Measurements from ENCODE around the gene ITSN1.

The ITSN1 gene

DNA sequence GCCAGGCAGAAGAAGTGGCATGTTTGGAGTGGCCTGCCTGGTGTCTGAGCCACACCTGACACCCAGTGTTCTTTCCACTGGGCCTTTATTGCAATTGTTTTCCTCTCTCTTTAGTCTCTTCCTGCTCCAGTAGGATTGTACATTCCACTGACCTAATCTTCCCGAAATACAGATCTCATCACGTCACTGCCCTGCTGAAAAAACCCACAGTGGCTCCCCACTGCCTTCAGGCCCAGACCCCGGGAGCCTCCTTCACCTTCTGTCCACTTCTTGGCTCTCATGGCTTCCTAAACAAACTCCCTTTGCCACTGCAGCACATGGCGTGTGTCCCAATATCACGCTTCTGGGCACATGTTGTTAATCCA is 298.6 kb downstream of the ITSN1 start:
- no peak for DNase-seq

GRCh38 chr21:33942426-33942825 is 300.1 kb downstream of the ITSN1 start:
- DNase-seq = no peak

GRCh38 chr21:33943293-33943692 is 301.0 kb downstream of the ITSN1 start:
- DNase-seq = no peak

DNA sequence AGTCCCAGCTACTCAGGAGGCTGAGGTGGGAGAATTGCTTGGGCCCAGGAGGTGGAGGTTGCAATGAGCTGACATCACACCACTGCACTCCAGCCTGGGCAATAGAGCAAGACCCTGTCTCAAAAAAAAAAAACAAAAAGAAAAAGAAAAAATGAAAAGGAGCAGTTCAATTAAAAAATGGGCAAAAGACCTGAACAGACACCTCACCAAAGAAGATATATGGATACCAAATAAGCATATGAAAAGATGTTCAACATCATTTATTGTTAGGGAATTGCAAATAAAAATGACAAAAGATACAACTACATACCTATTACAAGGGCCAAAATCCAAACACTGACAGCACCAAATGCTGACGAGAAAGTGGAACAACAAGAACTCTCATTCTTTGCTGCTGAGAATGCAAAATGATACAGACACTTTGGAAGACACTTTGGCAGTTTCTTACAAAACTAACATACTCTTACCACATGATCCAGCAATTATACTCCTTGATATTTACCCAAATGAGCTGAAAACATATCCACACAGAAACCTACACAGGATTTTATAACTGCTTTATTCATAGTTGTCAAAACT is 302.0 kb downstream of the ITSN1 start:
- no peak for DNase-seq

DNA sequence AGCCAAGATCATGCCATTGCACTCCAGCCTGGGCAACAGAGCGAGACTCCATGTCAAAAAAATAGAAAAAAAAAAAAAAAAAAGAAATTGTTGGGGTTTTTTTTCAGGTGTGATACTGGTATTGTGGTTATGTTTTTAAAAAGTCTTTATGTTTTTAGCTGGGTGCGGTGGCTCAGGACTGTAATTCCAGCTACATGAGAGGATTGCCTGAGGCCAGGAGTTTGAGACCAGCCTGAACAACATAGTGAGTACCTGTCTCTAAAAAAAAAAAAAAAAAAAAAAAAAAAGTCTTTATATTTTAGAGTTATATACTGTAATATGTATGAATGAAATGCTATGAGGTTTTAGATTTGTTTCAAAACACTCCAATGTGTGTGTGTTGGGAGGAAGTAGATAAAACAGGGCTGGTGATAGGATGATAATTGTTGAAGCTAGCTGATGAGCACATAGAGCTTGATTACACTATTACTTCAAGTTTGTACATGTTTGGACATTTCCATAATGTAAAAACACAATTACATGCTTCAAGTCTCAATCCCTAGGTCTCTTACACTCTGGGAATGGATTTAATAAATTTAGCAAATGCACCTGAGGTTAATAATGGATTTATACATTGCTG is 303.5 kb downstream of the ITSN1 start:
- DNase-seq = no peak

DNA sequence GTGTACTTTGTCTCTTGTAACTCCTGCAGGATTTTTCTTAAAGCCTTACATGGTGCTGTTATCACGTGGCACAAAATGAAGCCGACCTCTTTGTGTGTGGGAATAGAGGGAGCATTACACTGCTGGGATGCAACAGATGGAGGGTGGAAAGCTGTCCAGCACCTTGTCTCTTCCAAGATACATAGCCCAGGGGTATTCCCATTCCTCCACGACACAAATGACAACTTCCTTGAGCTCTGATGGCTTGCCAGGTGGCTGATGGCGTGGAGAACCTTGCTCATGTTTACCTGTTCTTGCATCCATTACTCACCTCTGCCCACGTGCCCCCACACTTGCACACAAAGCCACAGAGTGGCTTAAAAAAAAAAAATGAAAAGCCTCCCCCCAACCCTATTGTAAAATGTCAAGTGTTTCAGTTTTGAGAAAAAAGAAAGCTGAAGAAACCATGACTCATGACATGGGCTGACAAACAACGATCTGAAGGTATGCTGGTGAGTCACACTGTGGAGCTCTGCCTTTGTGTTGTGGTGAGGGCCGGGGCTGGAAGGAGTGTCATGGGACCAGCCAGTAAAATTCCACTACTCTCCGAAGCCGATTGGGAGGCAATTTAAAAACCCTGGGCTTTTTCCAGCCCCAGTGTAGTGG is 305.3 kb downstream of the ITSN1 start:
- DNase-seq = peak; percentile 87

GRCh38 chr21:33948096-33948950 is 306.0 kb downstream of the ITSN1 start:
- DNase-seq = peak; percentile 81

DNA sequence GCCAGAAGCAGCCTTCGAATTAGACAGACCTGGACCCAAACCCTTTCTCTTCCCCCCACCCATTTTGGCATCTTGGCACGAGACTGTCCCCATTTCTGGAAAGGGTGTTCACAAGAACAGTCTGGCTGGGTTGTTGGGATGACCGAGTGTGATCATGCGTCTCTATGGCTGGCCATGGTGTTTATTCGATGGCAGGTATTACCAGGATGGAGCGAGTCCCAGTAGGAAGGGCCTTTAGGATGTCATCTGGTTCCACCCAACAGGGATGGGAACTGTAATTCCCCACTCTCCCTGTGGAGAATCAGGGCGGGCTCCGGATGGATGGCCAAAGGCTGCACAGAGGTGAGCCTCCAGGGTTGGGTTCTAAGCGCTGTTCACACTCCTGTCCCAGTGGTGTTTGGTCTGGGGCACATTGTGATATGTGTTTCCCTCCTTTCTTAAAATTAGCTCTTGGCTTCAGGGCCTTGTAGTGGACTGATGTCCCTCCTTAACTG is 306.7 kb downstream of the ITSN1 start:
- no peak for DNase-seq

Data from activated naive CD4-positive, alpha-beta T cell treated with Interleukin-2 at 50 U/mL for 16 hours (primary cell).